T-helper 1 cell treated with Interleukin-12 subunit alpha and Interleukin-12 subunit beta and Interleukin-4 antibody, amounts not matched to agents 30 μg/mL and 1 μg/mL, for 36 hours (primary cell): Measurements from ENCODE around the gene CENPM.

ENCODE experiments used
- H3K27ac Mint-ChIP-seq: one replicate; pipeline ENCODE4 v1.8.0; 2021; ENCODE audit warnings: mild to moderate bottlenecking, mixed read lengths
- H3K27me3 Mint-ChIP-seq: one replicate; pipeline ENCODE4 v1.8.0; 2021; ENCODE audit warnings: low read depth, mixed read lengths
- H3K36me3 Mint-ChIP-seq: one replicate; pipeline ENCODE4 v1.8.0; 2021; ENCODE audit warnings: low read depth, mixed read lengths
- H3K4me1 Mint-ChIP-seq: one replicate; pipeline ENCODE4 v1.8.0; 2021; ENCODE audit warnings: low read depth, mixed read lengths
- H3K4me3 Mint-ChIP-seq: one replicate; pipeline ENCODE4 v1.8.0; 2021; ENCODE audit warnings: mild to moderate bottlenecking, moderate library complexity, mixed read lengths
- H3K9me3 Mint-ChIP-seq: one replicate; pipeline ENCODE4 v1.8.0; 2021; ENCODE audit warnings: mixed read lengths

CENPM gene

DNA sequence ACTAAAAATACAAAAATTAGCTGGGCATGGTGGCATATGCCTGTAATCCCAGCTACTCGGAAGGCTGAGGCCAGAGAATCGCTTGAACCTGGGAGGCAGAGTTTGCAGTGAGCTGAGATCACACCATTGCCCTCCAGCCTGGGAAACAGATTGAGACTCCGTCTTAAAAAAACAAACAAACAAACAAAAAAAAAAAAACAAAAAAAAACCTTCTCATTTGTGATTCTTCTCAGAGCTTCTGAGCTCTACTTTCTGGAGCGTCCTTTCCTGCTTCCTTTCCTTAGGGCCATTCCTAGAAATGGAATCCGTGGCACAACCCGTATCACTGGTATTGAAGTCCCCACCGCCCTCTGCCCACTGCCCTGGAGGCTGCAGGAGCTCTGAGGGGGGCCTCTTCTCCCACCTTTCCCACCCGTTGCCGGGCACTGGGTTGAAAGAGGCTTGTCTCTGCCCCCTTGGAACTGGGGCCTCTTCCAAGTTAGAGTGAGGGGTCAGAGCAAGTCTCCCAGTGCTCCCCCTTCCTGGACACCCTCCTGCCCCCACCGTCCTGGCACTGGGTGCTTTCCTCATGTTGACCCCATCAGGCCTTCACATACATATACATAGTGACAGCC is 30.1 kb downstream of the CENPM start:
- Mint-ChIP-seq H3K27ac (no peak overlapping the region), H3K36me3 (no peaks in the 10 kb centered on the region), H3K27me3 (peaks cover 48% of the 10 kb centered on the region), H3K4me1 (peaks cover 14% of the 10 kb centered on the region), H3K4me3 (no peak overlapping the region), H3K9me3 (no peaks in the 10 kb centered on the region)

- Mint-ChIP-seq H3K4me1 (peaks cover 19% of the 10 kb centered on the region), H3K4me3 (peak overlapping the region; percentile 10), H3K9me3 (no peaks in the 10 kb centered on the region), H3K36me3 (no peaks in the 10 kb centered on the region), H3K27ac (no peak overlapping the region), H3K27me3 (peaks cover 56% of the 10 kb centered on the region)
Measured at GRCh38 chr22:41915786-41916493, 31.0 kb downstream of the CENPM start.

DNA sequence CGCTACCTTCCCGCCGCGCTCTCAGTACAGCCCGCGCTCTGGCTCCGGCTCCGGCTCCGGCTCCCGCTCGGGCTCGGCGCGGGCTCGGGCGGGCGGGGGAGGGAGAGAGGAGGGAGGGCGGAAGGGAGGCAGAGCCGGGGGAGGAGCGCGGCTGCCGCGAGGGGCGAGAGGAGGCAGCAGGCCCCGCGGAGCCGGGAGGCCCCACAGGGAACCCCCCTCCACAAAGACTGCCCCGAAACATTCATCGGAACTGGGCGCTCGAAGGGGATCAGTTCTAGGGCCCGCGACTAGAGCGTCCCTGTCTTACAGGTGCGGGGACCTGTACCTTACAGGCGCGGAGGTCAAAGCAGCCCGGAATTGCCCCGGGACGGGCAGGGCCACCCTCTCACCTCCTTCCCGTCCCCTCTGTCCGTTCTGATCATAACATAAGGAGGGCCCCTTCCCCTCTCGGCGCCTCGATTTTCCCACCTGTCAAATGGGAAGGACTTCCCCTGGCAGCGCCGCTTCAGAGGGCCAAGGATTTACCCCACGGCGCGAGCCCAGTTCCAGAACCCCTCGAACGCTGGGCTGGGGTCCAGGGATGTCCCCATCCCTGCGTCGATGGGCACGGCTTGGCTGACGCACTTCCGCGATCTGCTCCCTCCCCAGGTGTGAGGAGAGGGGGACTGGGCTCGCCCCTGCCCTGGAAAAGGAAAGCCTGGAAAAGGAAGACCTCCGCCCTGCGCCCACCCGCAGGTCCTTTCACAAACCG is 31.7 kb downstream of the CENPM start, which contains the start of gene SHISA8:
SHISA8 (minus strand) TSS at position 40 of the 751 bp plus-strand sequence. CDS start 407 bp downstream, outside the sequence.
- no peaks in the 10 kb centered on the region for H3K9me3 Mint-ChIP-seq
- peaks cover 19% of the 10 kb centered on the region for H3K4me1 Mint-ChIP-seq
- H3K36me3 Mint-ChIP-seq = no peaks in the 10 kb centered on the region
- H3K4me3 Mint-ChIP-seq = peak within 1 kb of the TSS; percentile 10
- peaks cover 56% of the 10 kb centered on the region for H3K27me3 Mint-ChIP-seq
- H3K27ac Mint-ChIP-seq = no peak within 1 kb of the TSS

DNA sequence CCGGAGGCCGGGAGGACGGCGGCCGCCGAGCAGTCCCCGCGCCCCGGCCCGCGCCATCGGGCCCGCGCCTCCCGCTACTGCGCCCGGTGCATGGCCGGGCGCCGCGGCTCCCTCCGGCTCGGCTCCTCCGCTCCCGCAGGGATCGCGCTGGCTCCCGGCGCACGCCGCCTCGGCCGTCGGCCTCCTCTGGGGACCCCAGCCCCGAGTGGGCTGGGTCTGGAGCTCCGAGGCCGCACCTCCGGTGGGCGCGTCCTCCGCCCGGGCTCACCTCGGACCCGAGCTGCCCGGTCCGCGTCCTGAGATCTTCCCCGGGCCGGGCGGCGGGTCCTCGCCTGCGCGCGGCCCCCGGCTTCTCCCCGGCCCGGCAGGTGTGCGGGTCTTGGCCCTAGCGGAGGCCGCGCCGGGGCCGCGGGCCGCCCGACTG is 32.3 kb downstream of the CENPM start:
- Mint-ChIP-seq H3K4me1 (peaks cover 19% of the 10 kb centered on the region), H3K9me3 (no peaks in the 10 kb centered on the region), H3K27me3 (peaks cover 56% of the 10 kb centered on the region), H3K27ac (no peak overlapping the region), H3K4me3 (no peak overlapping the region), H3K36me3 (no peaks in the 10 kb centered on the region)

GRCh38 chr22:41913842-41914534 is 33.0 kb downstream of the CENPM start:
- Mint-ChIP-seq H3K4me1 (peaks cover 18% of the 10 kb centered on the region), H3K36me3 (peaks cover 2% of the 10 kb centered on the region), H3K4me3 (no peak overlapping the region), H3K9me3 (no peaks in the 10 kb centered on the region), H3K27ac (no peak overlapping the region), H3K27me3 (peaks cover 60% of the 10 kb centered on the region)

DNA sequence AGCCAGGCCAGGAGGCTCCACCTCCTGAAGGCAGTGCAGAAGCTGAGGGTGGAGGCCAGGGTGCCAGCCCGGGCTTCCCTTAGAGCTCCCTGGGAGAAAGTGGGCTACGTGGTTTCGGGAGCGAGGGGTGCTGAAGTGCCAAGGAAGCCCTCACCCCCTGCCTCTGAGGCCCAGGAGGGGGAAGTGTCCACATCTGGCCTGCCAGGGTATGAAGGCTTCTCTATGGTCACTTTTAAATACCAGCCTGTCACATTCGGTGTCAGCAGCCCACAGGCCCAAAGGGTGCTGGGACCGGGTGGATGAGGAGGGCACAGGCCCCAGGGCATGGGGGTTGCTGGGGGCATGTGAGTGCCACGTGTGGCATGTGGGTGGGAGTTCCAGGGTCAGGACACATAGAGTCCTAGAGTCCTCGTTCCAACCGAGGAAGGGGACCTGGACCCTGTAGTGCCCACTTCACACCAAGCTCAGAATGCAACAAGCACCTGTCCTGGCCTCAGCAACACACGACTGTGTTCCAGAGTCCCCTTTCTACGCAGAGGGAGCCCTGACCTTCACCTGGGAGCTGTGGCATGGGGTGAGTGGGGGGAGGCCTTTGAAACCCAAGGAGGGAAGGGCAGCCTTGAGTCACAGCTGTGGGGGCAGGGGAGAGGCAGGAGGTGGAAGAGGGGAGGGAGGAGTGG is 33.8 kb downstream of the CENPM start:
- peaks cover 23% of the 10 kb centered on the region for H3K4me1 Mint-ChIP-seq
- H3K4me3 Mint-ChIP-seq = peak overlapping the region; percentile 62
- peaks cover 60% of the 10 kb centered on the region for H3K27me3 Mint-ChIP-seq
- no peak overlapping the region for H3K27ac Mint-ChIP-seq
- H3K9me3 Mint-ChIP-seq = no peaks in the 10 kb centered on the region
- peaks cover 4% of the 10 kb centered on the region for H3K36me3 Mint-ChIP-seq

- Mint-ChIP-seq H3K4me1 (peaks cover 25% of the 10 kb centered on the region), H3K27me3 (peaks cover 56% of the 10 kb centered on the region), H3K9me3 (no peaks in the 10 kb centered on the region), H3K4me3 (peak overlapping the region; percentile 10), H3K27ac (peak overlapping the region; percentile 29), H3K36me3 (peaks cover 5% of the 10 kb centered on the region)
Measured at GRCh38 chr22:41912338-41913039, 34.5 kb downstream of the CENPM start.

DNA sequence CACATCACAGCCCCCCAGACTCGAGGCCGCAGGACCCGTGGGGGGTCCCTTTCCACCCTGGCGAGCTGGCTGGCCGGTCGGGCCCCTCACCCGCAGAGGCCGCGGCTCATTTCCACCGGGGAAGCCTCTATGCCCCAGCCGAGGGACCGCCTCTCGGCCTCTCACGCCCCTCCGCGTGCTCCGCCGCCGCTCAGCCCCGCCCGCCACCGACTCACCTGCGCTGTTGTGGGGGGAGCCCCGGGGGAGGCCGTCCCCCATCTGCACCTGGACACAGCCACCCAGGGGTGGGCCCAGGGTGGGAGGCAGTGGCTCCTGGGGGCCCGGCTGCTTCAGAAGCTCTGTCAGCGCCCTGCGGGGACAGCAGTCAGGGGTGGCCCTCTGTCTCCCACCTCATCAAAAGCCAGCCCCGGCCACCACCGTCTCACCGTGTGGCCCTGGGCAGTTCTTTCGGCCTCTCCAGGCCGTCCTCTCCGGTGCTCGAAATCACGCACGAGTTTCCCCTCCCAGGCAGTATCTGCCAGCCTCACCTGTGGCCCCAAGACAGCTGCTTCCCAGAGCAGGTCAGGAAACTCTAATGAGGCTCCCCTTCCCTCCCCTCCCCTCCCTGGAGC is 35.8 kb downstream of the CENPM start:
- H3K4me3 Mint-ChIP-seq = no peak overlapping the region
- H3K9me3 Mint-ChIP-seq = no peaks in the 10 kb centered on the region
- peaks cover 42% of the 10 kb centered on the region for H3K27me3 Mint-ChIP-seq
- peaks cover 5% of the 10 kb centered on the region for H3K36me3 Mint-ChIP-seq
- peaks cover 27% of the 10 kb centered on the region for H3K4me1 Mint-ChIP-seq
- H3K27ac Mint-ChIP-seq = no peak overlapping the region

DNA sequence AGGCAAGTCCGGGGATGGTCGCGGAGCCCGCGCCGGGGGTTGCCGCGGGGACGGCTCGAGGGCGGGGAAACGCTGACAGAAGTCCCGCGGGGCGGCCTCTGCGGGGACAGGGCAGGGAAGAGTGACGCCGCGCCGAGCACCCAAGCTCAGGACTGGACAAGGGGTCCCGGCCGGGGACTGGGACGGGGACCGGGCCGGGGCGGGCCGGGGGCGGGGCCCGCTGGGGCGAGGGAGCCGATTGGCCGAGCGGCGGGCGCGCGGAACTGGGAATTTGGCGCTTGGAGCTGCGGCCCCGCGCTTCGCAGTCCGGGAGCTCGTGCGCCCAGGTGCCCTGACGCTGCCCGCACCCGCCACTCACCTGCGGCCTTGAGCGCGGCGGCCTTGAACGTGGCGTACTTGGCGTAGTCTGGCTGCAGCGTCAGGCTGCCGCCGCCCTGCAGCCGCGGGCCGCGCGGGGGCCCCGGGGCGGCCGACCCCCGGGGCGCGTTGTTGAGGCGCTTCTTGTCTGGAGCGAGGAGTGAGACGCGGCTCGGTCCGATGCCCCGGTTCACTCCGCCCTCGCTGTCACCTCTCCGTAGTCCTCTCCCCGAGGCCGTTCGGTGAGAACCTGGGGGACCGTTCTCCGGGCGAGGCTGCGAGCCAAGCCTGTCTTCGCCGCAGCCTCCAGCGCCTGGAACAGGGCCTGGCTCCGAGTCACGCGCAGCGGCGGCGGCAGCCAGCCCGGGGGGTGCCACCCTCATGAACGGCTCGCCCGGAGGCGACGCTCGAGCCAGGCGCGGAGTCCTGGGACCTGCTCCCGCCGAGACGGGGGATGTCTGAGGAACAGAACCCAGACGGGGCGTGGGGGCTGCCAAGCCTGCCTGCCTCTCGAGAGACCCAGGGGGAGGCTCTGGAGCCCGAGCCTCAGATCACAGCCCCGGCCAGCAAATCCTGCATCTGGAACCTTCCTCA is 36.6 kb downstream of the CENPM start:
- no peak overlapping the region for H3K4me3 Mint-ChIP-seq
- H3K4me1 Mint-ChIP-seq = peaks cover 24% of the 10 kb centered on the region
- peaks cover 34% of the 10 kb centered on the region for H3K27me3 Mint-ChIP-seq
- H3K27ac Mint-ChIP-seq = no peak overlapping the region
- no peaks in the 10 kb centered on the region for H3K9me3 Mint-ChIP-seq
- H3K36me3 Mint-ChIP-seq = peaks cover 11% of the 10 kb centered on the region

DNA sequence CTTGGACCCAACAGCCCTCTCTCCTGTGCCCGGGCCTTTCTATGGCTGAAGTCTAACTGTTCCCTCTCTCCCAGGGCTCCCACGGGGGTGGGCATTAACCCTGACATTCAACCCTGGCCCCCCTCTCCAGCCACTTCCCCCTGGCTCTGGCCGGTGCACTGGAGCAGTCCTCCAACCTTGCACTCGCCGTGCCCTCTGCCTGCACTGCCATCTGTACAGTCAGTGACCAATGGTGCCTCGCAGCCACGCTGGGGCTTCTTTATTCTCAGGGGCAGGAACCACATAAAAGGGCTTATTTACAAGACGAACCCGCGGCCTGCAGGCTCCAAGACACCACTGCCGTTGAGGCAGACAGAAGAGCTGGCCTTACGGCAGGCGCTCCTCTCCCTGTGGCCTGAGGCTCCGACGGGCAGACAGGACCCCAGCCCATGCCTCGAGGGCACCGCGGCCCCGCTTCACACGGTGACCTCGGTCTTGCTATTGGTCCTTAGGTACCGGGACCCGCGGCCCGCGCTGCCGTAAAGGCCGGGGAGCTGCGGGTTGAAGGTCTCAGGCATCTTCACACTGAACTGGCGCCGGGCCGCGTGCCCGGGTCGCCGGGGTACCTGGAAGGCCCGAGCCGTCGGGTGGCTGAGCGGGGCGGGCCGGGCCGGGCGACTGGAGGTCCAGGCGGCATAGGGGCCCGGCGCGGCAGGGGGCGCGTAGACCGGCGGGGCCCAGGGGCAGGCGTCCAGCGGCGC is 37.5 kb downstream of the CENPM start:
- Mint-ChIP-seq H3K4me1 (peaks cover 24% of the 10 kb centered on the region), H3K36me3 (peaks cover 11% of the 10 kb centered on the region), H3K27me3 (peaks cover 33% of the 10 kb centered on the region), H3K4me3 (peak overlapping the region; percentile 17), H3K9me3 (no peaks in the 10 kb centered on the region), H3K27ac (peak overlapping the region; percentile 26)

DNA sequence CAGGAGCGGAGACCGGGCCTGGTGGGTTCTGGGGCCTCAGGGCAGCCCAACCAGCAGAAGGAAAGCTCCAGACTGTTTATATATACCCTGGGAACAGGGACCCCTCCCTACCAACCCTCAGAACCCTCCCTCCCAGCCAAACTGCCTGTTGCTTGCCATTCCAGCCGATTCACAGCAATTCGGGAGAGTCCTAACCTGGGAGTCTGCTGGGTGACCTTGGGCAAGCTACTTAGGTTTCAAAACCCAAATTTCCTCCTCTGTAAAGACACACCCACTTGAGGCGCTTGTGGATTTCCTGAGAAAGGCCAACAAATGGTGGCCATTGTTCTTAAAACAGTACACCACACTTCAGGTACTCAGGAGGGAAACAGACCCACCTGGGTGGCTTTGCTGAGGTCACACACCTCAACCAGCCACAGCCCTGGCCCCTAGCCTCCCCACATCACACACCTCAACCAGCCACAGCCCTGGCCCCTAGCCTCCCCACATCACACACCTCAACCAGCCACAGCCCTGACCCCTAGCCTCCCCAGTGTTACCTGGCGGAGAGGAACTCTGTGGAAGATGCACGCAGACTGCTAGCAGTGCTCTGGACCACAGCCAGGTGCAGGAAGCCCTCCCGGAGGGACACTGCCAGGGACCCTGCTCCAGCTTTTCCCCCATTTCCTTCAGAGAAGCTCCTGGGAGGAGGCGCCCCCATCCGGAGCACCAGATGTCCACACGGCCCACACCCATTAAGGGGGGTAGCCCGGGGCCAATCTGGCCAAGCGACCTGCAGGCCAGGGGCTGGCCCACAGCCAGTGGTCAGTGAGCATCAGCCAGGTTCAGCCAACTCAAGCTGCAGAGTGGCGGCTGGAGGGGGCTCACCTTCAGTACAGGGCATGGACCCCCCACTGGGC is 38.3 kb downstream of the CENPM start:
- Mint-ChIP-seq H3K36me3 (peaks cover 12% of the 10 kb centered on the region), H3K4me1 (peaks cover 24% of the 10 kb centered on the region), H3K27ac (peak overlapping the region; percentile 62), H3K9me3 (no peaks in the 10 kb centered on the region), H3K4me3 (peak overlapping the region; percentile 72), H3K27me3 (peaks cover 33% of the 10 kb centered on the region)
